Measurements from ENCODE around the gene AFAP1L1.

The AFAP1L1 gene

GRCh38 chr5:149261246-149261645 is 10.4 kb upstream of the AFAP1L1 start:
- no peak overlapping the region for H3K4me3 ChIP-seq (ENCODE audit: low read depth, low read length)
- no peak for TF ChIP-seq CTCF (IDR thresholded peaks at IDR 0.05; ENCODE audit: borderline replicate concordance, insufficient read depth, low read depth, low read length)

DNA sequence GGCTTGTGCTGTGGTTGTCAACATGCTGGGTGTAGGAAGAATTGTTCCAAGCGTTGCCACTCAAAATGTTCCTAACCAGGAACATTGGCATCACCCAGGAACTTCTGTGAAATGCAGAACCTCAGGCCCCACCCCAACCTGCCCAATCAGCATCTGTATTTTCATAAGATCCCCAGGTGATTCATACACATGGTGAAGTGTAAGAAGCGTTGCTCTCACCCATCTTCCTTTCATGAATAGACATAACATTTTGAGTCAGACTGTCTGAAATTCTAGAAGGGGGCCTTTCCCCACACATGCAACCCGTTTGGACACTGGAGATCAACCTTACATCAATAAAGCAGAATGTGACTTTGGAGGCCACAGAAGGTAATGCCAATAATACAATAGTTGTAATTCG is 9.3 kb upstream of the AFAP1L1 start:
- no peak for TF ChIP-seq CTCF (IDR thresholded peaks at IDR 0.05; ENCODE audit: borderline replicate concordance, insufficient read depth, low read depth, low read length)
- H3K4me3 ChIP-seq (ENCODE audit: low read depth, low read length), result no peak overlapping the region

GRCh38 chr5:149264439-149265067 is 7.1 kb upstream of the AFAP1L1 start:
- H3K4me3 ChIP-seq (ENCODE audit: low read depth, low read length), result no peak overlapping the region
- peak; percentile 66 for TF ChIP-seq CTCF (IDR thresholded peaks at IDR 0.05; ENCODE audit: borderline replicate concordance, insufficient read depth, low read depth, low read length)

DNA sequence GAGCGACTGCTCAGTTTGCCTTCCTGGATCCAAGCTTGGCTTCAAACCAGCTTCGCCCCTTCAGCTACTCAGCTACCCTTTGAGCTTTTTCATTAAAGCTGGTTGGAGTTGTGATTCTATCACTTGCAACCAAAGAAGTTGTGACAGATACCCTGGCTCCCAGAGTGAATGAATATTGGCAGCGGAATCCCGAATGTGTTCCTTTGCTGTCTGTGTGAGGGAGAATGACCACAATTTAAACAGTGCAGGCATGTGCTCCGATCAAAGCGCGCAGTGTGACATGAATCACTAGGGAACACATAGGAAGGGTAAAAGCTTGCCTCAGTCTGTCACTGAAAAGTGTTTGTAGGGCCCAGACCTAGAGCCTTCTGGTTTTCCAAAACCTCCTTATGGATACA is 6.6 kb upstream of the AFAP1L1 start:
- no peak overlapping the region for H3K4me3 ChIP-seq (ENCODE audit: low read depth, low read length)

DNA sequence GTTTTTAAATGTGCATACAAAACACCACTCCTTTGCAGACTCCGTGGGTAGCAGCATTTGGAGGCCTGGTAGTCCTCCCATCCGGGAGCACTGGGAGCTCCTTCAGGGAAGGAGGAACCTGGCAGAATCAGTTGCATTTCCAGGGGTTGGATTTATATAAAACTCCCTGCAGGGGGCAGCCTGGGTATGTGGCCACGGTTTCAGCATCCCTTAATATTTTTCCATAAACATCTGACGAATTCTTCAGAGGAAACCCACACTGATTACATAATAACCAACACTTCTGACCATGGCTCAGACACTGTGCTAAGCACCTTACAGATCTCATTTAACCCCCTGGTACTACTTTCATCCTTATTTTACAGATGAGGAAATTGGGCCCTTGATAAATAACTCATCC is 6.1 kb upstream of the AFAP1L1 start:
- TF ChIP-seq CTCF (IDR thresholded peaks at IDR 0.05; ENCODE audit: borderline replicate concordance, insufficient read depth, low read depth, low read length), result no peak

More for the DNA sequence above, 6.6 kb upstream of the AFAP1L1 start:
- TF ChIP-seq CTCF (IDR thresholded peaks at IDR 0.05; ENCODE audit: borderline replicate concordance, insufficient read depth, low read depth, low read length), result no peak

DNA sequence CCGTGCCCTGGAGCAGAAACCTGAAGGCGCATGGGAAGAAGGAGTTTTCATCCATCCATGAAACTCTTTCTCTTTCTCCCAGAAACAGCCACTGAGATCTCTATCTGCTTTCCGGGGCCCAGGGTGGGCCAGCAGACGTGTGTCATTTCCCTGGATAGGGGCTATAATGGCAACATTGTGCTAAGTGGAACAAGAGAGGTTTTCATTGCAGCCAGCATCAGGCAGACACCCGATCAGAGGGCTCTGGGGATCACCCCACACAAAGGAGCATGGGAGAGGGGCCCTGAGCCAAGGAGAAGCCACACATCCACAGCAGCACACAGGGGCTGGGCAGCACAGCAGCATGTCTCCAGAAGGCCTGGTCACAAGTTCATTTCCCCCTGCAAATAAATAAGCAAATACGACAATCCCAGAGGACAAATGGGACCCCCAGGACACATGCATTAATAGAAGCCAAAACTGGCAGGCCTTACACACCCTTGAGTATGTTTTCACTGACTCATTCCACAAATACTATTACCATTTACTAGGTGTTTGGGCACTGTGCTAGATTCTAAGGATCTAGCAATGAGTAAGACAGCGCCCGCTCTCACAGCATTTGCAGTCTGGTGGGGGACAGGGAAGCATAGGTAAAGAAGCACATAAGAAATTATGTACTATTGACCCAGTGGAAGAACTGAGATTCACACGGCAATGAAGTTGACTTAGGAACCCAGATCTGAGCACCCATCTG is 4.3 kb upstream of the AFAP1L1 start:
- no peak overlapping the region for H3K4me3 ChIP-seq (ENCODE audit: low read depth, low read length)
- no peak for TF ChIP-seq CTCF (IDR thresholded peaks at IDR 0.05; ENCODE audit: borderline replicate concordance, insufficient read depth, low read depth, low read length)

More for the DNA sequence above, 6.1 kb upstream of the AFAP1L1 start:
- no peak overlapping the region for H3K4me3 ChIP-seq (ENCODE audit: low read depth, low read length)
